ENCODE data around the gene MCOLN1. TPM values are rescaled to one million over a fixed set of nuclear protein-coding genes. Genes with fewer than 3 reads are reported as not detected.

Gene MCOLN1
- total and polyA plus RNA-seq, 2 of the 4 experiments (the other 2 are of a cell fraction): 3.4 to 19.6 TPM

DNA sequence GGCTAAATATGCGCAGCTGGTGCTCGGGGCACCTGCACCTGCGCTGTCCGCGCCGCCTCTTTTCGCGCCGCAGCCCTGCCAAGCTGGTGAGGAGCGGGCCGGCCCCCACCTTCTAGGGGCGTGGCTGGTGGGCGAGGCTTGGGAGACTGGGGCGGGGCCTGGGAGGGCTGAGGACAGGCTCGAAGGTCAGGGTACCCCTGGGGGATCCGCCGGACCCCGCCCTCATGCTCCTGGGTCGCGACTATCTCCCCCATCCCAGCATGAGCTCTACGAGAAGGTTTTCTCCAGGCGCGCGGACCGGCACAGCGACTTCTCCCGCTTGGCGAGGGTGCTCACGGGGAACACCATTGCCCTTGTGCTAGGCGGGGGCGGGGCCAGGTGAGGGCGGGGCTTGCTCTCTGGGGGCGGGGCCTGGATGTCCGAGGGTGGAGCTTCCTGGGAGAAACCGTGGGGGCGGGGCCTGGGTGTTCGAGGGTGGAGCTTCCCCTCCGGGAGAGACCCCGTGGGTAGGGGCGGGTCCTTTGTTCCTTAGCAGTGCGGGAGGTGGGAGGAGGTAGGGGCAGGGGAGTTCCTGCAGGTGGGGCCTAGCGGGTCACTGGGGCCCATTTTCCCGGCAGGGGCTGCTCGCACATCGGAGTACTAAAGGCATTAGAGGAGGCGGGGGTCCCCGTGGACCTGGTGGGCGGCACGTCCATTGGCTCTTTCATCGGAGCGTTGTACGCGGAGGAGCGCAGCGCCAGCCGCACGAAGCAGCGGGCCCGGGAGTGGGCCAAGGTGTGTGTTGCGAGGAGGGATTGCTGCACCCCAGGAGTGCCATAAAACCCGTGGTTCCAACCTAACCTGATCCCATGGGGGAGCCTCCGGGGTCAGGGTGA is 32.8 kb downstream of the MCOLN1 start (continued):
- TF ChIP-seq, protein P1, sequence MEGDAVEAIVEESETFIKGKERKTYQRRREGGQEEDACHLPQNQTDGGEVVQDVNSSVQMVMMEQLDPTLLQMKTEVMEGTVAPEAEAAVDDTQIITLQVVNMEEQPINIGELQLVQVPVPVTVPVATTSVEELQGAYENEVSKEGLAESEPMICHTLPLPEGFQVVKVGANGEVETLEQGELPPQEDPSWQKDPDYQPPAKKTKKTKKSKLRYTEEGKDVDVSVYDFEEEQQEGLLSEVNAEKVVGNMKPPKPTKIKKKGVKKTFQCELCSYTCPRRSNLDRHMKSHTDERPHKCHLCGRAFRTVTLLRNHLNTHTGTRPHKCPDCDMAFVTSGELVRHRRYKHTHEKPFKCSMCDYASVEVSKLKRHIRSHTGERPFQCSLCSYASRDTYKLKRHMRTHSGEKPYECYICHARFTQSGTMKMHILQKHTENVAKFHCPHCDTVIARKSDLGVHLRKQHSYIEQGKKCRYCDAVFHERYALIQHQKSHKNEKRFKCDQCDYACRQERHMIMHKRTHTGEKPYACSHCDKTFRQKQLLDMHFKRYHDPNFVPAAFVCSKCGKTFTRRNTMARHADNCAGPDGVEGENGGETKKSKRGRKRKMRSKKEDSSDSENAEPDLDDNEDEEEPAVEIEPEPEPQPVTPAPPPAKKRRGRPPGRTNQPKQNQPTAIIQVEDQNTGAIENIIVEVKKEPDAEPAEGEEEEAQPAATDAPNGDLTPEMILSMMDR (conservative IDR thresholded peaks at IDR 0.05; ENCODE audit: low read depth, low read length): no peak

DNA sequence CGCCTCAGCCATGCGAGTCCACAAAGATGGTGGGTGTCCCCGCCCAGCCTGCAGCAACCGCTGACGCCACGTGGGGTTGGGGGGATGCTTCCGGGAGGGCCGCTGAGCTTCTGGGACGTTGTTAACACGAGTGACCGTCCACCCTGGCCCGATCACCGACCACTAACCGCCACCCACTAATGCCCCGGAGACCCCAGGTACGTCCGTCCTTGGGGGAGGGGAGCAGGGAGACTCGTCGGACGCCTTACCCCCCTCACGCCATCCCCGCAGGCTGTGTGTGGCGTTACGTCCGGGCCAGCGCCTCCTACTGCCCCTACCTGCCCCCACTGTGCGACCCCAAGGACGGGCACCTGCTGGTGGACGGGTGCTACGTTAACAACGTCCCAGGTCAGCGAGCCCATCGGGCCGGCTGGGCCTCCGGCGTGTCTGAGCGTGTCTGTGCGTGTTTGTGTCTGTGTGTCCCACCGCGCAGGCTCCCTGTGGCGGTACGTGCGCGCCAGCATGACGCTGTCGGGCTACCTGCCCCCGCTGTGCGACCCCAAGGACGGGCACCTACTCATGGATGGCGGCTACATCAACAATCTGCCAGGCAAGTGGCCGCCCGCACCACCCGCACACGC is 34.4 kb downstream of the MCOLN1 start:
- no TSS peak for BruUV-seq (replicated peaks)
- Histone ChIP-seq H2BK20ac (ENCODE audit: low read depth, low read length) (no peak overlapping the region), H3K79me1 (ENCODE audit: low read depth in 1 of 2, low read length in 2 of 2) (no peaks in the 10 kb centered on the region), H3K27me3 (ENCODE audit: control insufficient read depth, insufficient read depth, low read length) (no peaks in the 10 kb centered on the region), H3K4me1 (ENCODE audit: control insufficient read depth, insufficient read depth, low read length) (no peaks in the 10 kb centered on the region), H3K4ac (ENCODE audit: low read depth, low read length) (no peak overlapping the region), H4K91ac (ENCODE audit: insufficient read depth, low read depth, low read length) (no peak overlapping the region), H3K23ac (ENCODE audit: low read depth, low read length) (no peak overlapping the region), H2AK5ac (ENCODE audit: low read depth, low read length) (no peak overlapping the region), H4K20me1 (ENCODE audit: insufficient read depth, low read length) (no peaks in the 10 kb centered on the region), H2BK5ac (ENCODE audit: low read depth, low read length, poor library complexity, severe bottlenecking) (no peak overlapping the region), H3K9me1 (ENCODE audit: insufficient read depth, low read length) (0 out of 2 replicates have a peak, but pooled peaks cover 3% of the 10 kb centered on the region), H2AK9ac (replicated peaks; ENCODE audit: low read depth, low read length, poor library complexity) (no peak overlapping the region), H2BK15ac (ENCODE audit: low read depth, low read length) (no peak overlapping the region), H3K56ac (ENCODE audit: extremely low read depth, insufficient read depth, low read length) (no peak overlapping the region), H3K18ac (ENCODE audit: low read depth, low read length) (no peak overlapping the region), H3K14ac (replicated peaks; ENCODE audit: low read depth, low read length) (no peak overlapping the region), H3K9me3 (ENCODE audit: control insufficient read depth, insufficient read depth, low read length) (no peaks in the 10 kb centered on the region), H3K4me2 (ENCODE audit: low read depth, low read length) (no peak overlapping the region), H3K9ac (ENCODE audit: low read depth, low read length) (no peak overlapping the region), H4K5ac (ENCODE audit: low read depth, low read length) (no peak overlapping the region), H2BK120ac (ENCODE audit: low read depth, low read length) (no peak overlapping the region), H3K36me3 (ENCODE audit: control insufficient read depth, insufficient read depth, low read length) (peaks cover 70% of the 10 kb centered on the region), H2AFZ (replicated peaks; ENCODE audit: low read length, poor library complexity) (no peak overlapping the region), H3K4me3 (ENCODE audit: insufficient read depth, low read depth, low read length) (no peak overlapping the region), H4K8ac (ENCODE audit: low read depth in 2 of 2, low read length in 2 of 2) (no peak overlapping the region), H3K27ac (ENCODE audit: insufficient read depth, low read length) (no peak overlapping the region)
- ChIA-PET CTCF (no interaction called here), POLR2A (ENCODE audit: unreplicated experiment) (no interaction called here)
- no peak for TF ChIP-seq MAFK (IDR thresholded peaks at IDR 0.05; ENCODE audit: low read depth, low read length)
- TF ChIP-seq MXI1 (IDR thresholded peaks at IDR 0.05; ENCODE audit: borderline replicate concordance, low read depth, low read length): no peak
- no peak for TF ChIP-seq BHLHE40 (IDR thresholded peaks at IDR 0.05; ENCODE audit: low read depth, low read length)
- TF ChIP-seq, protein P2, sequence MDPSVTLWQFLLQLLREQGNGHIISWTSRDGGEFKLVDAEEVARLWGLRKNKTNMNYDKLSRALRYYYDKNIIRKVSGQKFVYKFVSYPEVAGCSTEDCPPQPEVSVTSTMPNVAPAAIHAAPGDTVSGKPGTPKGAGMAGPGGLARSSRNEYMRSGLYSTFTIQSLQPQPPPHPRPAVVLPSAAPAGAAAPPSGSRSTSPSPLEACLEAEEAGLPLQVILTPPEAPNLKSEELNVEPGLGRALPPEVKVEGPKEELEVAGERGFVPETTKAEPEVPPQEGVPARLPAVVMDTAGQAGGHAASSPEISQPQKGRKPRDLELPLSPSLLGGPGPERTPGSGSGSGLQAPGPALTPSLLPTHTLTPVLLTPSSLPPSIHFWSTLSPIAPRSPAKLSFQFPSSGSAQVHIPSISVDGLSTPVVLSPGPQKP (IDR thresholded peaks at IDR 0.05; ENCODE audit: borderline replicate concordance, low read depth, low read length): no peak
- no peak for TF ChIP-seq USF2 (IDR thresholded peaks at IDR 0.05; ENCODE audit: low read depth, low read length)
- no peak for DNase-seq
- in situ Hi-C loops (cut with MboI; ENCODE audit: low sequenced_read_pairs) (no loop called here), intact Hi-C loops (cut with micrococcal nuclease) (no loop called here), dilution Hi-C loops (cut with HindIII; ENCODE audit: low sequenced_read_pairs, unreplicated experiment) (no loop called here)
- WGBS, 2 experiments (ENCODE audit: extremely low coverage in 2 of 2, insufficient read length in 1 of 2): 99% methylated on average over 35 of the region's 54 CpGs; no CpG with 5 or more reads in 1 of the 2 experiments
- ATAC-seq (ENCODE audit: low read depth): no peak

Data from IMR-90 (cell line).